Ishikawa (cell line): Measurements from ENCODE around the gene LY9.

Experiments
- CEBPB ChIP-seq: IDR thresholded peaks from 2 replicates; pipeline ENCODE4 v1.6.1; 2012
- CREB1 ChIP-seq: IDR thresholded peaks from 2 replicates; pipeline ENCODE4 v1.6.1; 2012; ENCODE audit warnings: low read depth
- EP300 ChIP-seq: IDR thresholded peaks from 2 replicates; pipeline ENCODE4 v1.6.1; 2012; ENCODE audit warnings: borderline replicate concordance
- MAX ChIP-seq: IDR thresholded peaks from 2 replicates; pipeline ENCODE4 v1.6.1; 2012
- RAD21 ChIP-seq: IDR thresholded peaks from 2 replicates; pipeline ENCODE4 v1.6.1; 2012; ENCODE audit warnings: low read depth
- YY1 ChIP-seq: IDR thresholded peaks from 2 replicates; pipeline ENCODE4 v1.6.1; 2012; ENCODE audit warnings: low read depth
- ZBTB7A ChIP-seq: IDR thresholded peaks from 2 replicates; pipeline ENCODE4 v1.6.1; 2012; ENCODE audit warnings: low read depth

- TF ChIP-seq MAX = no peak
- no peak for TF ChIP-seq CEBPB
- TF ChIP-seq YY1 = no peak
- no peak for TF ChIP-seq EP300
- TF ChIP-seq RAD21 = no peak
- no peak for TF ChIP-seq ZBTB7A
- no peak for TF ChIP-seq CREB1
Observed at GRCh38 chr1:160811147-160811546, 15.2 kb downstream of the LY9 start.
